GM19240 (cell line): ENCODE results near the gene LSAMP.

Experiments
- DNase-seq: peaks from one replicate; pipeline ENCODE4 v3.0.0; 2011; ENCODE audit warnings: low spot score; ENCODE audit not compliant: insufficient read length

LSAMP gene

DNA sequence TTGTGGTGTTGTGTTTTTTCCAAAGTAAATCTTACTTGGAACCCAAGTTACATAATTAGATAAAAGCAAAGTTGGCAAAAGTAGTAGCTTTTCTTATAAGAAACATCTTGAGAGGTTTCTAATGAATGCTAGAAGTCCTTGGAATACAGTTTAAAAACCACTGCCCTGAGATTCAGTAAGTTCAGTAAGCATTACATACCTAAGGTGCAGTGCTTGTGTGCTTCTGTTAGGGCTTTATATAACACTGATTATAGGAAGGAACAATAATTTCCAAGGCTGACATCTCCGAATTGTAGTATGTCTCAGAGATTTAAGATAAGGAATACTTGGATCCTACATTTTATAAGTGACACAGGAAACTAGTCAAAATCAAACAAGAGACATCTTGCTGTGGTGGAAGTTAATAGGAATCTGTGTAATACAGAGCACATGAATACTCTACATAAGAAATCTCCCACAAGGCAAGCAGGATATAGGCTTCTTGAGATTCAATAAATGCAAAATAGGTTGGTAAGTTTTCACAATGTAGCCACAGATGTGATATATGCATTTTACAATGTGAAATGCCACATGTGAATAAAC, 268.2 kb downstream of the LSAMP start:
- DNase-seq: no peak

DNA sequence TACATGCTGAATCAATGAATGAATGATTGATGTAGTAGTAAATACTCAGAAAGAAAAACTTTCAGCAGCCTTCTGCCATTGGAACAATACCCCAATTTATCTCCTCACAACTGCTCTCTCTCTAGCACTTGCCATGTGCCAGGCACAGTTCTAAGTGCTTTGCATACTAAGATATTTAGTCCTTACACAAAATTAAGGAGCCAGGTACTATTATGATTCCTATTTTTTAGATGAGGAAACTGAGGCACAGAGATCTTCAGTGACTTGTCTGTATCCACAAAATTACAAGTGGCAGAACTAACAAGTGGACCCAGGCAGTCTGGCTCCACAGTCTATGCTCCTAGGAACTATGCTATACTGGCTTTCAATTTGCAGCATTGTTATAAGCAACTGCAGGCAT, 279.2 kb downstream of the LSAMP start:
- DNase-seq: no peak

DNA sequence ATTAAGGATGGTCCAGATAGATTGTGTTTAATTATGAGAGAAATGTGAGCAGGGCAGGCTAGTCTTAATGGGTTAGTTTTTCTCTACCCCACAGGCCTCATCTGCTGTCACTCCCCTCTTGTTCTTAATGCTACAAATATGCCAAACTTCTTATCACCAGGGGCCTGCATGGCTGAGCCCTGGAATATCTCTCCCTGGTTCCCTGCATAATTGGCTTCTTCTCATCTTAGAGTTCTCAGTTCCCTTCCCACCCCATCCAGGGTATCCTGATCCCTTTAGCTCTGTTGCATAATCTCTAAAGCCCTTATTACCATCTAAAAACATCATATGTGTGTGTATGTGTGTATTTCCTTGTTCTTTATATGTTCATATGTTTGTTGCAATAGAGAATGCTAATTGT, 279.6 kb downstream of the LSAMP start:
- DNase-seq: no peak

DNA sequence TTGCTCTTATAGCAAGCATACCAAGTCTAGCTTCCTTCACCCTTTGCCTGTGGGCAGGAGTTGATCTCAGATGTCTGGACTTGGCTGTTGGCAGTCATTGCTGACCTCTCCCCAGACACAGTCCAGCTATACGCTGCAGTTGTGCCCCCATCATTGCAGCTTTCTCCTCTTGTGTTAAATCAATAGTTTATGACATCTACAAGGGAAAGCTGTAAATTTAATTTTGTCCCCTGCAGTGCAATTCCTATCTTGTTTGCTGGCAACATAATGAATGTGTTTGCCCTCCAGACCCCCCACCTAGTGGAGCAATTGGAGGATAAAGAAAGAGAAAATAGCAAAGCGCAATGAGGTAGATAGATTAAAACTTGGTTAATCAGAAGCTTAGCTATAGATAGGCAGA, 280.2 kb downstream of the LSAMP start:
- DNase-seq: no peak

DNA sequence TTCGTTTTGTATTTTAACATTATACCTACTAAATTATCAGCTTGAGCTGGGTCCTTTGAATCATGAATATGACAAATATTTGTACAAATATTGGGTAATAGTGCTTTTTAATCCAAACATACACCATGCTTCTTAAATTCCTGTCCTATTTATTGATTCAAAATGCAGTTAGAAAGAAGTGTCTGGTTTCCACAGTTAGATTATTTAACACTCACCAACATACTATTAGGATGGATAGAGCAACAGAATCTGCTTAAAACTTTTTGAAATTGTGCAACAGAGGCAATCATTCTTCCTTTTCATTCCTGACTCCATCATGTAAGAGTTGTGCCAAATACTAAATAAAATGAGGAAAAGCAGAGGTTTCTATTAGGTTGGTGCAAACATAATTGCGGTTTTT, 281.2 kb downstream of the LSAMP start:
- no peak for DNase-seq

DNA sequence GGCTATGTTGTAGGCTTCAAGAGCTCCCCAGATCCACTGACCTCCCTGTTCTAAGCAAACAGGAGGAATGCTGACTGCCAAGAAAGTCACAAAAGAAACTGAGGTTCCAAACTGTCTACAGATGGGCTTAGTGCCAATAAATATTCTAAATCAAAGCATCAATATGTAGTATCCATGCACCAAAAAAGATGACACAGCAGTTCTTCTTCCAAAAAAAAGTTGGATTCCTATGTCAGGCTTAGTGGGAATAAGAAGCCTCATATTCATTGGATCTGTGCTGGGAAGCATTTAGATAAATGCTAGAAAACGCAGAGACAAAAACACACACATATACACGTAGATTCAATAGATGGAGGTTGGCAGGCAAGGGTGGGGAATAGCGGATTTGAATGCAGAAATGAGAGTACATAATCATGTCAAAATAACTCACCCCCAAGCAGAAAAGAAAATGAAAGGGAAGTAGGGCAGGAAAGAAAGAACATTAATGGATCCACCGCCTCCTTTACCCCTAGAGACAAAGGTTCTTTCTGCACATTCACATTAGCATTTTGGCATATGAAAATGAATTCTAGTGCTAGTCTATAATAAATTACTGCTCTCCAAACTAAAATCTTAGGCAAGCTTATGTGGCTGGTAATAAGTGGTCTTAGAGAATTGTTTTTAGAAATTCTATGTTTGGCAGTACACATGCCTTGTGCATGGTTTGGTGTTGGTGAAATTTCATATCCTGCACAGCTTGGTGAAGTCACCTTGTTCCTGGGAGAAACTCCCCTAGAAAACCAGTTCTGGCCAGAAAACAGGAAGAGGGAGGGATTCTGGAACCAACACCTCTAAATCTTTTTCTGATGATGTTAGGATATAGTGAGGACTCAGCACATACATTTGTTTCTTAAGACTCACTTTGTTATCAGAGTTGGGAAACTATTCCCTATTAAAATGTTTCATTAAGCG, 283.4 kb downstream of the LSAMP start:
- no peak for DNase-seq

- DNase-seq: no peak
These were observed 284.7 kb downstream of the LSAMP start for GRCh38 chr3:116160594-116160993.

GRCh38 chr3:116155841-116156240, 289.4 kb downstream of the LSAMP start:
- no peak for DNase-seq

DNA sequence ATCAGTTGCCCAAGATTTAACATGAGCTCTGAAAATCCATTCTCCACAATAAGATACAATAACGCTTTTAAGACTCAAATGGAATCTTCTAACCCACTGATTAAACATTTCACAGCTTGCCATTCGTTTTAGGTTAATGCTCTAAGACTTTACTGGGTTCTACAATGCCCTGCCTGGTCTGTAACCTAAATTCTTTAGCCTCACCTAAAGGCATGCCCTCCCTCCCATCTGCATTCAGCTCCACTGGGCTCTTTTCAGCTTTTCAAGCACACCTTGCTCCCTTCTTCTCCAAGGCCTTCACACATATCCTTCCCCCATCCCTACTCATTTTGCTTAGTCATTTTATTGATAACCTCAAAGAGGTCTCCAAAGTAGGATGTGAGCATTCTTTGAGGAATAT, 290.9 kb downstream of the LSAMP start:
- no peak for DNase-seq

DNA sequence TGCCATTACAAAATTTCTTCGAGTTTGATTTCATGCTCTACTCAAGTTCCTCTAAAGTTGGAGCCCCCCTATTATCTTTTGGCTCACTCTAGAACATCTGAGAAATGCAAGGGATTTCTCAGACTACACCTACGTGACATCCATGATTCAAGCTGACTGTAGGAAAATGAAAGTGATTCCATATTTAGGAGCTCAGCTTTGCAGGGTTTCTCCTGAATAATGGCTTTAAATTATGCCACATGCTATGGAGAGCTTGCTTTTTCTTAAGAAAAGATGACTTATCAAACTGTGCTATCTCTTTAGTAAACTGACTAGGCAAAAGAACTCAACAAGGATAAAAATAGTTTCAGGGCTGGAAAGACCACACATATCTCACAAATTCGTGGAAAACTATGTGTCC, 292.1 kb downstream of the LSAMP start:
- no peak for DNase-seq

DNA sequence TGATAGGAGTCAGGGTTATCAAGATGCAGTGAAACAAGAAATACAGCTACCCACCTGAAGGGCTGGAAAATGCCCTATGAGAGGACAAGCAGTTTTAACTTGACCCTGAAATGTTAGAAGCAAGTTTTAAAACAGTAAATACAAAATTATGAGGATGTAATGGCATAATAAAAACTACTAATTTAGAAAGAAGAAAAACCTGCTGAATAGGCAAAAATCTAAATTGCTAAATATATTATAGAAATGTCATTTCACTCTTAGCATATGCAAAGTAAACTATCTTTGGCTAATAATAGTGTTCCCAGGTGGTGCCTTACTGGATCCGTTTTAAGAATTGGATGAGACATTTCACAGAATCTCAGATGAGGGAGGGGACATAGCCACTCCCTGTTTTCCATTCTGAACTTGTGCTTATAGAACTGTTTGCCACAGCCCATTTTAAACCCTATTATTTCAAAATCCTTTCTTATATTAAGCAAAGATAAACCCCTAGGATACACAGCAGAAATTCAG, 294.6 kb downstream of the LSAMP start:
- DNase-seq: no peak

- no peak for DNase-seq
These were observed 296.1 kb downstream of the LSAMP start for GRCh38 chr3:116148881-116149851.

DNA sequence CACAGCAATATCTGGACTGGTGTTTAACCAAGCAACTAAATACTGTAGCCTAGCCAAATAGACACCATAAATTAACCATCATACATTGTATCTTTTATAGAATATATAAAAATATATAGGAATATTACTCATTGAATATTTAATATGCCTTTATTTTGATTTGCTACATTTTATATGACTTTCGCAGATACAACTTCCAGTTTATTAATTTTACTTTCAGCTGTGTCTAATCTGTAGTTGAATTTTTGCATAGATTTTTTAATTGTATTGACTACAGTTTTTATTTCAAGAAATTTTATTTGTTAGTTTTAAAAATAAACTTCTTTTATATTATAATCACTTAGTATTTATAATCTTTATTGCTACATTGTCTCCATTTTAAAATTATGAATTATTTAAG, 299.7 kb downstream of the LSAMP start:
- DNase-seq: no peak

- DNase-seq: no peak
These were observed 303.6 kb downstream of the LSAMP start for GRCh38 chr3:116141724-116142123.

GRCh38 chr3:116140100-116140689, 305.1 kb downstream of the LSAMP start:
- DNase-seq: no peak

GRCh38 chr3:116139641-116140040, 305.6 kb downstream of the LSAMP start:
- no peak for DNase-seq

DNA sequence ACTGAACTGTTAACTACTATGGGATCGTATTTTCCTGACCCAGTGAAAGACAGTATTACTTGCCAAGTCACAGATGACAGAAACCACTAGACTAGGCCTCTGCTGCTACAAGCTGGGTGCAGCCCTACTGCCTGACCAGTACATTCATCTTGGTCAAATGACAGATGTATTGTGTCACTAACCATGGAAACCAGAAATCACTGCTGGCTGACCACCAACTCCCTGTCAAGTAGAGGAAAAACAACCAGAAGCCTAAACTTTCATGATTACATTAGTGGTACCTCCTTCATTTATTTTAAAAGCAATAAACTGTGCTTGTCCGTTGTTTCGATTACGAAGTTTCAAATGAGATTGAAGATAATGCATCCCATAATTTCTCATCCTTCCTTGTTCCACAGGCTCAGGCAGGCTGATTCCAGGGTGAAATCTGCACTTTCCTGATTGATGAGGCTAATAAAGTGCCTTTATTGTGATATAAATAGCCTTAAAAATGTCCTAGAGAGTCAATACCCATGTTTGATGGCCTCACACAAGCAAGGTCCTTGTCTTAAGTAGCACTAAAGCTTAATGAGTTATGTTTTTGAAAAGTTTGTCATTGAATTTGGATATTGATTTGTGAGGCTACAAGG, 309.7 kb downstream of the LSAMP start:
- DNase-seq: no peak

- DNase-seq: no peak
These were observed 315.9 kb downstream of the LSAMP start for GRCh38 chr3:116129187-116129946.

- no peak for DNase-seq
These were observed 317.8 kb downstream of the LSAMP start for GRCh38 chr3:116127464-116127863.

DNA sequence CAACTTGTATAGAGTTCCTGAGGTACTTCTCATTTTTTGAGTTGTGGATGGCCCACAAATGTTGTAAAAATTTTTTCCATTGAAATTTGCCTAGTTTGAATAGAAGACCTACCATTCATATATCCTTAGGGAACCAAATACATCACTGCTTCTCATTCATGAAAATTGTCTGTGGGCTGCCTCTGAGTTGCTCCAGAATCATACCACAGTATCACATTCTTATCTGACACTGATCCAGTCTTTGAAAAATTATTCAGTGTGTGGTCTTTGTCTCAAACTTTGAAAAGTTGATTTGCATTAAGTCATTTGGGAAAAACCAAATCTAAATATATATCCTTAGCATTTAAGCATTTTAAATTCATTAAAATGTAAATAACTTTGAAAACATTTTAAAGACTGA, 321.1 kb downstream of the LSAMP start:
- no peak for DNase-seq
